Naive thymus-derived CD4-positive, alpha-beta T cell (primary cell): ENCODE results near the gene ACCS. TPM values are rescaled to one million over a fixed set of nuclear protein-coding genes. Genes with fewer than 3 reads are reported as not detected.

Source experiments
- ATAC-seq: fragments of 150-1000 bp; cut with Tn5 transposase; 2 replicates; pipeline ENCODE4 v1.10.0; 2021; ENCODE audit warnings: mild to moderate bottlenecking, moderate library complexity
- CTCF ChIA-PET: fragments of 350-600 bp; sonication (Branson Sonifier 250); formaldehyde crosslinking; loops from one replicate; lab custom pipeline; 2021; ENCODE audit warnings: antibody characterized with exemption; lab: Charles Lee
- POLR2A ChIA-PET: fragments of 350-600 bp; sonication (Branson Sonifier 250); formaldehyde crosslinking; loops from one replicate; lab custom pipeline; 2021; ENCODE audit warnings: antibody characterized with exemption, inconsistent platforms; lab: Charles Lee
- DNase-seq, 9 donors: peaks; one replicate each; pipeline versions ENCODE4 v3.0.0 to v3.0.0-alpha.2; 2020 to 2022; ENCODE audit warnings: mixed read lengths in 1 of 9
- H3K27ac ChIP-seq: one replicate; pipeline ENCODE4 v1.7.0; 2013; ENCODE audit warnings: mild to moderate bottlenecking, low read depth, low read length, moderate library complexity
- H3K27me3 ChIP-seq, 2 donors: one replicate each; pipeline ENCODE4 v1.7.0; 2013; ENCODE audit warnings: low read length in 2 of 2, mild to moderate bottlenecking in 2 of 2, moderate library complexity in 2 of 2; ENCODE audit not compliant: control insufficient read depth in 2 of 2, insufficient read depth in 2 of 2
- H3K36me3 ChIP-seq, 3 experiments: 1 replicate in 2 of 3; 2 replicates in 1 of 3; pipeline ENCODE4 v1.7.0; 2013; ENCODE audit warnings: low read length in 3 of 3, mild to moderate bottlenecking in 3 of 3, moderate library complexity in 1 of 3; ENCODE audit not compliant: insufficient read depth in 3 of 3, control insufficient read depth in 2 of 3
- H3K4me1 ChIP-seq, 2 donors: one replicate each; pipeline ENCODE4 v1.7.0; 2013; ENCODE audit warnings: low read length in 2 of 2, mild to moderate bottlenecking in 2 of 2, moderate library complexity in 1 of 2; ENCODE audit not compliant: control insufficient read depth in 2 of 2, insufficient read depth in 2 of 2
- H3K4me3 ChIP-seq: 2 replicates; pipeline ENCODE4 v1.7.0; 2013; ENCODE audit warnings: mild to moderate bottlenecking, low read length
- H3K9me3 ChIP-seq, 3 experiments: 1 replicate in 2 of 3; 2 replicates in 1 of 3; pipeline ENCODE4 v1.7.0; 2013; ENCODE audit warnings: low read length in 3 of 3; ENCODE audit not compliant: control insufficient read depth in 2 of 3
- H3K27ac Mint-ChIP-seq, 9 donors: one replicate each; pipeline ENCODE4 v1.8.0; 2020 to 2022; ENCODE audit warnings: mixed read lengths in 9 of 9, mild to moderate bottlenecking in 8 of 9, moderate library complexity in 5 of 9, inconsistent platforms in 2 of 9
- H3K27me3 Mint-ChIP-seq, 5 donors: one replicate each; pipeline ENCODE4 v1.8.0; 2021 to 2022; ENCODE audit warnings: mixed read lengths in 5 of 5, mild to moderate bottlenecking in 1 of 5
- H3K36me3 Mint-ChIP-seq, 5 donors: one replicate each; pipeline ENCODE4 v1.8.0; 2020 to 2022; ENCODE audit warnings: mixed read lengths in 5 of 5, mild to moderate bottlenecking in 3 of 5, inconsistent platforms in 1 of 5
- H3K4me1 Mint-ChIP-seq, 7 donors: one replicate each; pipeline ENCODE4 v1.8.0; 2020 to 2022; ENCODE audit warnings: mixed read lengths in 7 of 7, mild to moderate bottlenecking in 3 of 7, inconsistent platforms in 1 of 7
- H3K4me3 Mint-ChIP-seq, 10 donors: one replicate each; pipeline ENCODE4 v1.8.0; 2020 to 2022; ENCODE audit warnings: mild to moderate bottlenecking in 10 of 10, mixed read lengths in 10 of 10, moderate library complexity in 6 of 10, inconsistent platforms in 2 of 10
- H3K9me3 Mint-ChIP-seq, 11 donors: one replicate each; pipeline ENCODE4 v1.8.0; 2020 to 2022; ENCODE audit warnings: mixed read lengths in 11 of 11, mild to moderate bottlenecking in 4 of 11, inconsistent platforms in 1 of 11, moderate library complexity in 1 of 11
- intact Hi-C, 2 donors: fragments of 100-400 bp; cut with micrococcal nuclease; formaldehyde crosslinking; loops; one replicate each; pipeline ENCODE4 v1.15.1; 2023
- polyA plus RNA-seq, 2 donors: library from polyadenylated mRNA; unstranded; fragments of 300-500 nt; fragmentation: Illumina TruSeq; gene quantifications; one replicate each; pipeline ENCODE4 v1.2.3, GENCODE V29; 2021
- total RNA-seq, 6 experiments: library from RNA in 5 of 6; stranded (reverse) in 5 of 6; gene quantifications; 1 replicate in 5 of 6; 2 replicates in 1 of 6; pipeline ENCODE4 v1.2.3 and lab custom pipeline; 2021 to 2026

Gene ACCS
- total and polyA plus RNA-seq, 7 experiments from 2014 or later, result 1.4 to 79.2 (median 27.5) TPM

GRCh38 chr11:44036811-44037657 lies 29.0 kb upstream of the ACCS start:
- no peak overlapping the region for H3K27ac Mint-ChIP-seq
- intact Hi-C loops, result loop anchor here in 1 of 2 donors (1.0 kb wide), 1 partner anchor 147 kb away; no protein-coding TSS in a partner anchor
- Histone ChIP-seq H3K27ac (no peak overlapping the region), H3K36me3 (no peaks in the 10 kb centered on the region), H3K27me3 (no peaks in the 10 kb centered on the region), H3K4me3 (no peak overlapping the region), H3K9me3 (peaks cover 0 to 5% (median 0%) of the 10 kb centered on the region in 3 experiments), H3K4me1 (no peaks in the 10 kb centered on the region)
- ChIA-PET CTCF (no interaction called here), POLR2A (no interaction called here)
- no peak overlapping the region for H3K4me3 Mint-ChIP-seq
- DNase-seq, result peak in 3 of 9 donors; percentile 2 to 33 (median 5)
- H3K4me1 Mint-ChIP-seq, result no peaks in the 10 kb centered on the region
- ATAC-seq, result peak; percentile 47
- H3K36me3 Mint-ChIP-seq, result peaks cover 0 to 8% (median 0%) of the 10 kb centered on the region in 5 donors
- peaks cover 3 to 16% (median 10%) of the 10 kb centered on the region in 5 donors for H3K27me3 Mint-ChIP-seq
- H3K9me3 Mint-ChIP-seq, result peaks cover 4 to 16% (median 11%) of the 10 kb centered on the region in 11 donors

DNA sequence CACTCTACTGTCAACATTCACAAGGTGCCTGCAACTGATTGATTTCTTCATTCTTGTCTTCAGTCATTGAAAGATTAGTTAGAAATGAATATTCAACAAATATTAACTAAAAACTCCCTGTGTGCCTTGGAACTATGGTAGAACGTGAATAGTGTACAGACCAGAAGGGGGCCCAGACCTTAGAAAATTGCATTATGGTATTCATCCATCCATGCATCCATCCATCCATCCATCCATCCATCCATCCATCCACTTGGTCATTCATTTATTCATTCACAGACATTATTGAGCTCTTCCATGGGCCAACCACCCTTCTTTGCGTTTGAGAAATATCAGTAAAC lies 28.4 kb upstream of the ACCS start:
- CTCF ChIA-PET, result interaction anchor here (0.6 kb wide), 1 partner anchor 217 kb away, joined by 3 read pairs; no protein-coding TSS in a partner anchor

DNA sequence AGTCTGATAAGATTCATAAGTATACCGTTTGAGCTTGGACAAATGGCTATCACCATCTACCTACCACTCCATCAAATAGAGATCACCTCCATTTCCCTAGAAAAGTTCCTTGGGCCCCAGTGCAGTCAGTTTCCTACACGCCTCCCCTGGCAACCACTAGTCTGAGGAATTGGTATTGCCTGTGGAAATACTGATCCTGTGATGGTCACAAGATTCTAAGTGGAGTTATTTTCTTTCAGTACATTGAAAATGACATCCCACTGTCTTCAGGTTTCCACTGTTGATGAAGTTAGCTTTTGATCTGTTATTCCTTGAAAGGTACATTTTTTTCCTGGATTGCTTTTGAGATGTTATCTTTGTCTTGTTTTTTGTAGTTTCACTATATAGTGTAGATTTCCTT lies 22.9 kb upstream of the ACCS start:
- POLR2A ChIA-PET, result interaction anchor here (0.6 to 0.7 kb wide), 2 partner anchors 215 to 462 kb away, joined by 3 read pairs; no protein-coding TSS in a partner anchor
- H3K27ac Mint-ChIP-seq, result no peak overlapping the region
- H3K4me3 Mint-ChIP-seq, result no peak overlapping the region
- no peak overlapping the region for H3K4me3 ChIP-seq
- peaks cover 1 to 11% (median 4%) of the 10 kb centered on the region in 5 donors for H3K27me3 Mint-ChIP-seq
- ATAC-seq, result no peak
- no peaks in the 10 kb centered on the region for H3K4me1 ChIP-seq
- peaks cover 0 to 3% of the 10 kb centered on the region in 2 donors for H3K27me3 ChIP-seq
- H3K27ac ChIP-seq, result no peak overlapping the region
- peaks cover 0 to 5% (median 0%) of the 10 kb centered on the region in 3 experiments for H3K9me3 ChIP-seq
- no peaks in the 10 kb centered on the region for H3K4me1 Mint-ChIP-seq
- no peaks in the 10 kb centered on the region for H3K36me3 ChIP-seq
- CTCF ChIA-PET, result no interaction called here
- intact Hi-C loops, result no loop called here
- peaks cover 0 to 8% (median 0%) of the 10 kb centered on the region in 5 donors for H3K36me3 Mint-ChIP-seq
- no peak for DNase-seq
- H3K9me3 Mint-ChIP-seq, result peaks cover 4 to 16% (median 11%) of the 10 kb centered on the region in 11 donors

More for the DNA sequence above, 28.4 kb upstream of the ACCS start:
- peaks cover 3 to 12% (median 9%) of the 10 kb centered on the region in 5 donors for H3K27me3 Mint-ChIP-seq
- POLR2A ChIA-PET, result no interaction called here
- Histone ChIP-seq H3K4me1 (no peaks in the 10 kb centered on the region), H3K9me3 (peaks cover 0 to 5% (median 0%) of the 10 kb centered on the region in 3 experiments), H3K27ac (no peak overlapping the region), H3K36me3 (no peaks in the 10 kb centered on the region), H3K27me3 (no peaks in the 10 kb centered on the region), H3K4me3 (no peak overlapping the region)
- H3K4me1 Mint-ChIP-seq, result no peaks in the 10 kb centered on the region
- peaks cover 4 to 16% (median 11%) of the 10 kb centered on the region in 11 donors for H3K9me3 Mint-ChIP-seq
- DNase-seq, result no peak
- H3K36me3 Mint-ChIP-seq, result peaks cover 0 to 8% (median 0%) of the 10 kb centered on the region in 5 donors
- no peak overlapping the region for H3K4me3 Mint-ChIP-seq
- ATAC-seq, result no peak
- intact Hi-C loops, result loop anchor here in 1 of 2 donors (1.0 kb wide), 1 partner anchor 147 kb away; no protein-coding TSS in a partner anchor
- no peak overlapping the region for H3K27ac Mint-ChIP-seq

DNA sequence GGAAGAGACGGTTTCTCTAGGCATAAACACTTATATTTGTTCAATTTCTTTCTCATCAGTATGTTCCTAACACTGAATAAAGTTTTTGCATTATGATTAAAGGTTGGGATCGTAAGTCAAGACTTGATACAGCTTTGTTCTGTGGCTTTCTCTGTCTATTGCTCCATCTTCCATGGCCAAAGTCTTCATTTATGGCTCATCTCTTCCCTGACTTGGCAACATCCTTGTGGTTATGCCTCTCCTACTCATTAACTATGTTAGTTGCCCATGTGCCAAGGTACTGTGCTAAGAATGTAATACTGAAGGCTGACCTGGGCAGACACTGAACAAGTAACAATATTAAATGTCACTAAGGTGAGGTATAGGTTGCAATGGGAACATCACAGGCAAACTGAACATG lies 19.9 kb upstream of the ACCS start:
- Mint-ChIP-seq H3K4me3 (no peak overlapping the region), H3K36me3 (peaks cover 0 to 4% (median 0%) of the 10 kb centered on the region in 5 donors), H3K9me3 (peaks cover 0 to 6% (median 3%) of the 10 kb centered on the region in 11 donors), H3K27ac (no peak overlapping the region), H3K4me1 (no peaks in the 10 kb centered on the region), H3K27me3 (peaks cover 0 to 13% (median 0%) of the 10 kb centered on the region in 5 donors)
- ChIA-PET POLR2A (no interaction called here), CTCF (no interaction called here)
- no peaks in the 10 kb centered on the region for H3K9me3 ChIP-seq
- peaks cover 0 to 3% of the 10 kb centered on the region in 2 donors for H3K27me3 ChIP-seq
- no peaks in the 10 kb centered on the region for H3K36me3 ChIP-seq
- no peak overlapping the region for H3K4me3 ChIP-seq
- H3K27ac ChIP-seq, result no peak overlapping the region
- DNase-seq, result no peak
- ATAC-seq, result no peak
- intact Hi-C loops, result no loop called here
- no peaks in the 10 kb centered on the region for H3K4me1 ChIP-seq

DNA sequence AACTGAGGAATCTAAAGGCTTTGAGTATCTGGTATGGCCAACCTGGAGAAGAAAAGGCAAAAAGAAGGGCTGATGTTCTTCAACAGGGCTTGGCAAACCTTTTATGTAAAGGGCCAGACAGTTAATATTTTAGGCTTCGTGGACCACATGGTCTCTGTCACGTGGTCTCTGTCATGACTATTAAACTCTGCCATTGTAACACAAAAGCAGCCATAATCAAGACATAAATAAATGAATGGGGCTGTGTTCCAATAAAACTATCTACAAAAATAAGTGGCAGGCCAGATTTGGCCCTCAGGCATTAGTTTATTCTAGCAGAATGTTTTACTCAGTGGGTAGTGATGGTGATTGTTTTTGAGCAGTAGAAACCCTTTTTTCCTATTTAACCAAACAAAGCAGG lies 18.8 kb upstream of the ACCS start:
- no peak for DNase-seq
- Histone ChIP-seq H3K9me3 (no peaks in the 10 kb centered on the region), H3K4me3 (no peak overlapping the region), H3K36me3 (no peaks in the 10 kb centered on the region), H3K27me3 (peaks cover 0 to 3% of the 10 kb centered on the region in 2 donors), H3K4me1 (no peaks in the 10 kb centered on the region), H3K27ac (no peak overlapping the region)
- Mint-ChIP-seq H3K36me3 (no peaks in the 10 kb centered on the region), H3K27me3 (peaks cover 0 to 13% (median 0%) of the 10 kb centered on the region in 5 donors), H3K4me3 (no peak overlapping the region), H3K4me1 (no peaks in the 10 kb centered on the region), H3K27ac (no peak overlapping the region), H3K9me3 (no peaks in the 10 kb centered on the region)
- ChIA-PET CTCF (no interaction called here), POLR2A (no interaction called here)
- intact Hi-C loops, result no loop called here
- ATAC-seq, result no peak

DNA sequence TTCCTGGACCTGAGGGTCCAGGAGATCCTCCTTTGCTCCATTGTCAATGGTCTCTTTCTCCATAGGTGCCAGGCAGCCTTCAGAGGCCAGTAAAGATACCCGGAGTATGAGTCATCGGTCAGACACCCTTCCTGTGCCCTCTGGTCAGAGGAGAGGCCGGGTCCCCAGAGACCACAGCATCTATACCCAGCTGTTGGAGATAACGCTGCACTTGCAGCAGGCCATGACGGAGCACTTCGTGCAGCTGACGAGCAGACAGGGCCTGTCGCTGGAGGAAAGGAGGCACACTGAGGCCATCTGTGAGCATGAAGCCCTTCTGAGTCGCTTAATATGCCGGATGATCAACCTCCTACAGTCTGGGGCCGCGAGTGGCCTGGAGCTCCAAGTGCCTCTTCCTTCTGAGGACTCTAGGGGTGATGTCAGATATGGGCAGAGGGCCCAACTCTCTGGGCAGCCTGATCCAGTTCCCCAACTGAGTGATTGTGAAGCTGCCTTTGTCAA lies 18.1 kb upstream of the ACCS start, which contains the start of gene ACCSL:
ACCSL (plus strand) TSS at position 51 of the 501 bp plus-strand sequence; CDS start at position 107, 56 bp downstream.
- Mint-ChIP-seq H3K9me3 (no peaks in the 10 kb centered on the region), H3K27me3 (peaks cover 0 to 13% (median 0%) of the 10 kb centered on the region in 5 donors), H3K36me3 (no peaks in the 10 kb centered on the region), H3K4me1 (no peaks in the 10 kb centered on the region), H3K4me3 (no peak within 1 kb of the TSS), H3K27ac (no peak within 1 kb of the TSS)
- Histone ChIP-seq H3K36me3 (no peaks in the 10 kb centered on the region), H3K27me3 (peaks cover 0 to 3% of the 10 kb centered on the region in 2 donors), H3K9me3 (no peaks in the 10 kb centered on the region), H3K4me1 (no peaks in the 10 kb centered on the region), H3K4me3 (no peak within 1 kb of the TSS), H3K27ac (no peak within 1 kb of the TSS)
- CTCF ChIA-PET, result no interaction called here
- ATAC-seq, result no peak
- intact Hi-C loops, result no loop called here
- no peak for DNase-seq
- POLR2A ChIA-PET, result no interaction called here
